Nephron progenitor cell (in vitro differentiated cells): ENCODE data around the gene ZNF485.
A peak's percentile ranks its signal among the peaks of the same experiment; 100 is the strongest.
"Not testable (repeated sequence)": the region's sequence is repeated elsewhere in the genome, so short reads cannot be mapped to it uniquely, and the experiment has no call there.

Experiments
- DNase-seq: peaks from one replicate; pipeline ENCODE4 v3.0.0; 2021
- H3K27ac Mint-ChIP-seq: 2 replicates; pipeline ENCODE4 v1.8.0; 2021; ENCODE audit warnings: mild to moderate bottlenecking, moderate library complexity, mixed read lengths
- H3K27me3 Mint-ChIP-seq: 2 replicates; pipeline ENCODE4 v1.8.0; 2021; ENCODE audit warnings: mild to moderate bottlenecking, low read depth, mixed read lengths; ENCODE audit not compliant: poor library complexity
- H3K36me3 Mint-ChIP-seq: 2 replicates; pipeline ENCODE4 v1.8.0; 2021; ENCODE audit warnings: low read depth, mixed read lengths
- H3K4me1 Mint-ChIP-seq: 2 replicates; pipeline ENCODE4 v1.8.0; 2021; ENCODE audit warnings: mixed read lengths
- H3K4me3 Mint-ChIP-seq: 2 replicates; pipeline ENCODE4 v1.8.0; 2021; ENCODE audit warnings: mild to moderate bottlenecking, moderate library complexity, mixed read lengths
- H3K9me3 Mint-ChIP-seq: 2 replicates; pipeline ENCODE4 v1.8.0; 2021; ENCODE audit warnings: mild to moderate bottlenecking, moderate library complexity, mixed read lengths
- CTCF ChIP-seq: fragments of 200-600 bp; sonication (generic); IDR thresholded peaks from 2 replicates; pipeline ENCODE4 v1.5.0; 2021; ENCODE audit warnings: antibody characterized with exemption

ZNF485 gene

GRCh38 chr10:43598446-43598845, 7.8 kb upstream of the ZNF485 start:
- Mint-ChIP-seq H3K27me3 (peaks cover 28% of the 10 kb centered on the region), H3K36me3 (no peaks in the 10 kb centered on the region), H3K27ac (no peak overlapping the region), H3K4me1 (peaks cover 14% of the 10 kb centered on the region), H3K4me3 (no peak overlapping the region), H3K9me3 (peaks cover 37% of the 10 kb centered on the region)
- no peak for TF ChIP-seq CTCF
- no peak for DNase-seq

DNA sequence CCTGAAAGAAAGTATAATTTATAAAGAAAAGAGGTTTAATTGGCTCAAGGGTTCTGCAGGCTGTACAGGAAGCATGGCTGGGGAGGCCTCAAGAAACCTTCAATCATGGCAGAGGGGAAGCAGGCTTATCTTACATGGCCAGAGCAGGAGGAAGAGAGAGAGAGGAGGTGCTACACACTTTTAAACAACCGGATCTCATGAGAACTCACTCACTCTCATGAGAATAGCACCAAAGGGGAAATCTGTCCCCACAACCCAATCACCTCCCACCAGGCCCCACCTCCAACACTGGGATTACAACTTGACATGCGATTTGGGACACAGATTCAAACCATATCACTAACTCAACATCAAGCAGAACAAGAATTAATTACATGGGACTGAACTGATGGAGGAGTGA, 6.9 kb upstream of the ZNF485 start:
- Mint-ChIP-seq H3K36me3 (no peaks in the 10 kb centered on the region), H3K9me3 (peaks cover 33% of the 10 kb centered on the region), H3K27me3 (peaks cover 31% of the 10 kb centered on the region), H3K4me3 (no peak overlapping the region), H3K27ac (no peak overlapping the region), H3K4me1 (peaks cover 14% of the 10 kb centered on the region)
- no peak for TF ChIP-seq CTCF
- no peak for DNase-seq

- Mint-ChIP-seq H3K9me3 (peaks cover 36% of the 10 kb centered on the region), H3K27me3 (peaks cover 36% of the 10 kb centered on the region)
- H3K4me3 Mint-ChIP-seq, DNase-seq, H3K4me1 Mint-ChIP-seq, H3K27ac Mint-ChIP-seq, H3K36me3 Mint-ChIP-seq: not testable (repeated sequence)
Observed at GRCh38 chr10:43601576-43601975, 4.7 kb upstream of the ZNF485 start.

DNA sequence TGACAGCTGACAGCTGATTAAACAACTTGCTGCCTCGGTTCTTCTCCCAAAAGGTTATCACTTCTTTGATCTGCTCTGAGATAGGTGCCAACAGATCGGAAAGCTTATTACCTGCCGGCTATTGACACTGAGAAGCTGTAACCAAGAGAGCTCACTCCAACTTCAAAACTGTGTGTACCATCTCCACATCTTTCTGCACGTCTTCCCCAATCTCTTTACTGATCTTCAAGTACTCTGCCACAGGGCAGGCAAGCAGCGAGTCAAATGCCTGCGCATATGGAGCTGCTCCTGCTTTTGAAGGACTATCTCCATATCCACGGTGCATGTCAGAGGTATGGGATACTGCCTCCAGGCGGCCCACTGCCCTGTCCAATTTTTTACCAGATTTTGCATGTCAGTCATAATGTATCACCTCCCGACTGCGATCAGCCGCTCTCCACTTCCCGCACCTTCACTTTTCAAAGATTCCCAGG, 352 bp upstream of the ZNF485 start:
- H3K4me1 Mint-ChIP-seq = peaks cover 19% of the 10 kb centered on the region
- peaks cover 37% of the 10 kb centered on the region for H3K9me3 Mint-ChIP-seq
- no peak for TF ChIP-seq CTCF
- peaks cover 33% of the 10 kb centered on the region for H3K27me3 Mint-ChIP-seq
- no peak for DNase-seq
- peak overlapping the region; percentile 88 for H3K4me3 Mint-ChIP-seq
- peaks cover 31% of the 10 kb centered on the region for H3K36me3 Mint-ChIP-seq
- no peak overlapping the region for H3K27ac Mint-ChIP-seq

DNA sequence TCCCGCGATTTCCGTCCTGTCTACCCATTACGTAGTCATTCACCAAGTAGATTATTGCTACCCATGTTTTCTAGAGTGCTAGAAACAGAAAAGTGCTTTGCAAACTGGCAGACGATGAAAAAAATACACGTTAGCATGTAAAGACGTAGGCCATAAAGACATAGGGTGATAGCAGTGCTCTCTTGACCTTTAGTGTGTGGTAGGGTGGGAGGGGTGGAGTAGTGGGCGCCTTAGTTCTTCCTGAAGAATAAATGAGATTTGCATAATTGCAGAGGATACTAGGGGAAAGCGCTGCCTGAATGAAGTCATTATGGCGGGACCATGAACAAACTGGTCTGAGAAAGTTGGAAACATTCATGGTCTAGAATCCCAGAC, 948 bp downstream of the ZNF485 start:
- no peak for DNase-seq
- peaks cover 44% of the 10 kb centered on the region for H3K36me3 Mint-ChIP-seq
- no peak overlapping the region for H3K27ac Mint-ChIP-seq
- peak overlapping the region; percentile 88 for H3K4me3 Mint-ChIP-seq
- H3K4me1 Mint-ChIP-seq = peaks cover 19% of the 10 kb centered on the region
- H3K9me3 Mint-ChIP-seq = peaks cover 34% of the 10 kb centered on the region
- TF ChIP-seq CTCF = no peak
- H3K27me3 Mint-ChIP-seq = peaks cover 26% of the 10 kb centered on the region

- H3K4me1 Mint-ChIP-seq = peaks cover 19% of the 10 kb centered on the region
- H3K27me3 Mint-ChIP-seq = peaks cover 3% of the 10 kb centered on the region
- no peak overlapping the region for H3K4me3 Mint-ChIP-seq
- peaks cover 79% of the 10 kb centered on the region for H3K36me3 Mint-ChIP-seq
- TF ChIP-seq CTCF = no peak
- H3K9me3 Mint-ChIP-seq = peaks cover 67% of the 10 kb centered on the region
- peak overlapping the region; percentile 29 for H3K27ac Mint-ChIP-seq
- no peak for DNase-seq
Observed at GRCh38 chr10:43610636-43611035, 4.4 kb downstream of the ZNF485 start.
